Measurements from ENCODE around the gene DAAM2.

Gene DAAM2

GRCh38 chr6:39791850-39792539 lies at the start of gene DAAM2:
Gene DAAM2, plus strand, starts transcription at chr6:39792376. Its CDS starts 63,927 bp downstream, at chr6:39856303.
- DNase-seq (ENCODE audit: insufficient read length, low spot score) (no peak), FAIRE-seq (no peak)

DNA sequence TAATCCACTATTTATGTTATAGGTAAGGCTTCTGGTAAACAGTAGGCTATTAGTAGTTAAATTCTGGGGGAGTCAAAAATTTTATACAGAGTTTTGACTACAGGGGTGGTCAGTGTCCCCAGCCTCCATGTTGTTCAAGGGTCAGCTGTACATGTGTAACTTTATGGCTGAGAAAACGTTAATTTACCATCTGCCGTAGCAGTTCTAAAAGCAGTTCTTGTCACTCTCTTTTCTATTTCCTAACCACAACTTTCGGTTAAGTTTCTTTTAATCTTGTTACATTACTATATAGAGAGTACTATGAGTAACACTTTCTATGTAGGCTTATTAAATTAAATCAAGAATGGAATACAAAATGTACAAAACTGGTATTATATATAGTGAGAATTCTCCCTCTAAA lies 45.4 kb upstream of the DAAM2 start:
- FAIRE-seq: no peak
- no peak for DNase-seq (ENCODE audit: insufficient read length, low spot score)

GRCh38 chr6:39752835-39753724 lies 39.1 kb upstream of the DAAM2 start:
- no peak for FAIRE-seq

DNA sequence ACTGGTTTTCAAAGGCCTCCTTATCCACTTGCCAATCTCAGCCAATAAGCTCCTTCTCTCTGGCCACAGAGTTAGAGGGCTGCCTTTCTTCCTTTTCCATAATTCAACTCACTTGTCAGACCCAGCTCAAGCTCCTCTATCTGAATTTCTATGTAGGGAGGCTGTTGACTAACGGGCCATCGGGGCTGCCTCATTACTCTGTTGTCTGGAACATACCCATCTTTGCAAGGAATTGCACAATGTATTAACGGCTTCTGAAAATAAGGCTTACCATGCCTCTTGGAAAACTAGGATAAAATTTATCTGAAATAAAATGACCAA lies 38.5 kb upstream of the DAAM2 start:
- DNase-seq (ENCODE audit: insufficient read length, low spot score) (no peak), FAIRE-seq (no peak)

More at GRCh38 chr6:39752835-39753724, 39.1 kb upstream of the DAAM2 start:
- no peak for DNase-seq (ENCODE audit: insufficient read length, low spot score)

DNA sequence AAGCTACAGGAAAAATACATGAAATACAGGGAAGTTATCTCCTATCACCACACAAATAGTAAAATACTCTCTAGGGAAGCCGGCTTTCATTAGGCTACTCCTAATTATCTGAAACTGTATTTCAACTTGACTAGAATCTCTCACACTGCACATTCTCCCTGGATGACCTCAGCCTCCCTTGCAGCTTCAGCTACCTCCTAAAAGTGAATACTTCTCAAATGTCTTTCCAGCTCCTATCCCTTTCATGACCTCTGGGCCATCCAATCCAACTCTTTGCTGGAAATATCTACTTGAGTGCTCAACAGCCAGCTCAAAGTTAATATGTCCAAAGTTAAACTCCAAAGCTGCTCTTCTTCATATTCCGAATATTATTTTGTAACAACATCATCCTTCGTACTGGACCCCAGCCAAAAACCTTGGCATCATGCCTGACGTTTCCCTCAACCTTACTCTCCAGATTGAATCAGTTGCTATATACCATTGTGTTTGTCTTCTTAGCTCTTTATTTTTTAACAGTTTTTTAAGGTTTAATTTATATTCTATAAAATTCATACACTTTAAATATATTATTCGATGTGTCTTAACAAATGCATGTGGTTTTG lies 37.6 kb upstream of the DAAM2 start:
- FAIRE-seq (no peak), DNase-seq (ENCODE audit: insufficient read length, low spot score) (no peak)

- DNase-seq (ENCODE audit: insufficient read length, low spot score) (no peak), FAIRE-seq (no peak)
These were observed 36.9 kb upstream of the DAAM2 start for GRCh38 chr6:39755231-39755630.

GRCh38 chr6:39756582-39756981 lies 35.6 kb upstream of the DAAM2 start:
- FAIRE-seq: no peak
- no peak for DNase-seq (ENCODE audit: insufficient read length, low spot score)

DNA sequence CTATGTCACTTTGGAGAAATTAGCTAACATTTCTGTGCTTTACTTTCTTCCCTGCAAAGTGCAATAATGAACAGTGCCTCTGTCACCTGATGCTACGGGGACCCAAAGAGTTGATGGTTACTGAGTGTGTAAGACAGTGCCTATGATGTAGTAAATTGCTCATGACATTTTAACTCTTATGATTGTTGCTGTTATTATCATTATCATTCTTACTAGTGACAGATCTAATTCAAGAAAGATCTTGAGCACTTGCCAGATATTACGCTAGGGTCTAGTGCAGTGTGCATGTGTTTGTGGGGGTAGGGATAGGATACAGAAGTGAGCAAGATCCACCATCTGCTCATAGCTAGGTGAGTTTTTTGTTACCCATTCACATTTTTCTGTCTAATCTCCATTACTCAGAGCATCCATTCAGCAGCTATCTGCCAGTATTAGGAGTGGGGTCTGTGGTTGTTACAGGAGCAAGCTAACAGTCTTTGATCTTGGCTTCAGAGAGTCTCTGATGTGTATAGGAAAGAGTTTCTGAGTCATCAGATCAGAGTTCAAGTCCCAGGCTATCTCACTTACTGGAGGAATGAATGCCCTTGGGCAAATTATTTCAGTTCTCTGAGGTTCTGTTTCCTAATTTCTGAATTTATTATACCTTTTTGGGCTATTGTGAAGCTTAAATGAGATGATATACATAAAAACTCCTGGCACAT lies 33.1 kb upstream of the DAAM2 start:
- FAIRE-seq (no peak), DNase-seq (ENCODE audit: insufficient read length, low spot score) (no peak)

DNA sequence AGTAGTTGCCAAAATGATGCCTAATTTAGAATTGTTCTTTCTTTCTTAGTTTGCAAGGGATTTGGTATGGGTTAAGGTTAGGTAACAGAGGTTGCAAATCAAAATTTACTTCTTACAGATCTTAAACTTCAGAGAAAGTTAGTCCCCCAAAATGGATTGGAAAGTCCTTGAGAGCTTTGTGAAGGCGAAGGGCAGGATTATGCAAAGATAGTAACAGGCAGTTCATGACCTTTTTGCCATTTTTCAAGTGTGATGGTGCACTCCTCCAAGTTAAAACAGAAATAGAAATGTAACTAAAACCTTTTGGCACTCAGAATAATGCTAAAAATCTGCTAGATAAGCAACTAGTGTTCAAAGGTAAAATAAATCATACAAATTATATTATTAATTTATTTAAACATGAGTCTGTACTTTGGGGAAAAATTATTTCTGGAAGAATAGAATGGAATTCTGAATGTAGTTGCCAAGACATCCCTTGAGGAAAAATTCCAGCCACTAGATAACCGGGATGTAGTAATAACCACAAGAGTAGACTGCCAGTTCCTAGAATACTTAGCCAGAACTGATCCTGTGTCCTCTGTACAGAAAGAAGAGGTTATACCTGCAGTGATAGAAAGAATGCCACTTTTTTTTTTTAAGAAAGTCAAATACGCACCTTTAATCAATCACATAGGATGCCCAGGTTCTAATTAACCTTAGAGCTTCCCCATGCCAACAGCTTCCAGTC lies 31.8 kb upstream of the DAAM2 start:
- no peak for FAIRE-seq

DNA sequence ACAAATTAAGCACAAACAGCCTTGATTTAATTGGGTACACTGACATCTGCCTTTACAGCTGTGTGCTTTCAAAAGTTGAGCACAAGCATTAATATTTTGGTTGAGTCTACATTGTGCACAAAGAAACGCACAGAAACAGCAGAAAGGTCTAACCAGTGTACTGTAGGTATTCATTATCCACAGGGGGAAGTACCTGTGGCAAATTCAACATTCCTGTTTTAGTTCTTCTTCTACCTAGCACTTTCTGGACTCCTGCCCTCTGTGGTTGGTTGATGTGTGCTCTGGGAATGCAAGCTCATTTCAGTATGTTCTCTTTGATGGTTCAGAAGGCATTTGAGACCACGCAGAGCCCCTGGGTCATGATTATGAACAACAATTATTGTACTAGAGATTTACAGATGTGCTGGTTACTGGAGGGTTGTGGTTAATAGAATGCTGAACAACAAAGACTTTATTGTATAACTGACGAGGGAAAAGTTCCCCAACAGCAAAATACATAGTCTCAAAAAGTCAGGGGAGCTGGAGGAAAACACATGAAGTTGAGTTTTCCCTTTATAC lies 26.6 kb upstream of the DAAM2 start:
- no peak for FAIRE-seq

More for the DNA sequence above, 31.8 kb upstream of the DAAM2 start:
- no peak for DNase-seq (ENCODE audit: insufficient read length, low spot score)

DNA sequence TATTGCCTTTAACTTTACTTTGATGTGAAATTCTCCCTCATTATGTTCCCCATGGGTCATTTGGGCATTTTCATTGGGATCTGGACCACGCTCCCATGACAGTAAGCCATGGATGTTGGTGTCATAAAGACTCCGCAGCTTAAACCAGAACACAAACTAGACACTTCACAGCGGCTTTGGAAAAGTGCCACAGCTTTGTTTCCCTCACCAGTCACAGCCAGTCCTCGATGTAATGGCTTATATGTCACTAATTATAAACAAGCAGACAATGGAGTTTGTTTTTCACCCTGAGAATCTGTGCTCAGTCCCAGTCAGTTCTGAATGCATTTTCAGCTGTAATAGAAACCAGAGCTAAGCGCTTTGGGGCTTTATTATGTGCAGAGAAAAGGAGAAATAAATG lies 23.2 kb upstream of the DAAM2 start:
- DNase-seq (ENCODE audit: insufficient read length, low spot score): no peak
- no peak for FAIRE-seq

More for the DNA sequence above, 26.6 kb upstream of the DAAM2 start:
- no peak for DNase-seq (ENCODE audit: insufficient read length, low spot score)

DNA sequence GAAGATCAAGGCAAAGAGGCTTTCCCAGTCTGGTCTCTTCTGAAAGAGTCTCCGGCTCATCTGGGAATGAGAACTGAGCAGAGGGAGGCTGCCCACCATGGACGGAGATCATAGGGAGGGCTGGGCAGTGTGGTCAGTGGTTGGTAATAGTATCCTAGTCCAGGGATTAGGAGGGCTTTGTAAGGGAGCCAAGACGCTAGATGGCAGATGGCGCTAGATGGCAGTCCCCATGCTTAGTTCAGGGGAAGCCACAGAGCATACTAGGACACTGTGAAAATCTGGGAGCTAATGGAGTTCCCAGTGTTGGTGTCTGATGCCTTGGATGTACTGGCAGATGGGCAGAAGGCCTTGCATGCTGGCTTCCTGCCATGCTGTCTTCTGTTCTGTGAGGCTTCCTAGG lies 21.7 kb upstream of the DAAM2 start:
- DNase-seq (ENCODE audit: insufficient read length, low spot score) (no peak), FAIRE-seq (no peak)

GRCh38 chr6:39772559-39773273 lies 19.5 kb upstream of the DAAM2 start:
- DNase-seq (ENCODE audit: insufficient read length, low spot score) (no peak), FAIRE-seq (no peak)

GRCh38 chr6:39773782-39774181 lies 18.4 kb upstream of the DAAM2 start:
- no peak for FAIRE-seq
- DNase-seq (ENCODE audit: insufficient read length, low spot score): no peak

GRCh38 chr6:39776581-39776980 lies 15.6 kb upstream of the DAAM2 start:
- FAIRE-seq: no peak
- DNase-seq (ENCODE audit: insufficient read length, low spot score): no peak

DNA sequence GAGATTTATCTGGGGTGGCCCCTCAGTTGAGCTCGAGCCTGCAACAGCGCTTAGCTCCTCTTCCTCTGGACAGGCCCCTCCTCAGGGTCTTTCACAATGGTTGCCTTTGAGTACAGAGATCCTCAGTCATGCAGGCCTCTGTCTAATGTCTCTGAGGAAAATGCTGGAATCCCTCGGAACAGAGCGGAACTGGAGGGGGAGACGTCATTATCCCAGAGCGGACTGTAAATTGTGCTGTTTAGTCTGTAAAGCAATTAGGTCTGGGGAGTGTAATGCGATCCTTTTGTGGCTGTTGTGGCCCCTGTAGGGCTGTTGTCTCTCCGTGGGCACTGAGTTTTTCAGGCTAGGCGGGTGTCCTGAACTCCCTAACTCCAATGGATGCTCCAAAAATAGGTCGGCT lies 15.0 kb upstream of the DAAM2 start:
- DNase-seq (ENCODE audit: insufficient read length, low spot score) (no peak), FAIRE-seq (no peak)

- FAIRE-seq (no peak), DNase-seq (ENCODE audit: insufficient read length, low spot score) (no peak)
These were observed 14.5 kb upstream of the DAAM2 start for GRCh38 chr6:39777661-39778060.

GRCh38 chr6:39778581-39779255 lies 13.5 kb upstream of the DAAM2 start:
- FAIRE-seq: no peak
- no peak for DNase-seq (ENCODE audit: insufficient read length, low spot score)

DNA sequence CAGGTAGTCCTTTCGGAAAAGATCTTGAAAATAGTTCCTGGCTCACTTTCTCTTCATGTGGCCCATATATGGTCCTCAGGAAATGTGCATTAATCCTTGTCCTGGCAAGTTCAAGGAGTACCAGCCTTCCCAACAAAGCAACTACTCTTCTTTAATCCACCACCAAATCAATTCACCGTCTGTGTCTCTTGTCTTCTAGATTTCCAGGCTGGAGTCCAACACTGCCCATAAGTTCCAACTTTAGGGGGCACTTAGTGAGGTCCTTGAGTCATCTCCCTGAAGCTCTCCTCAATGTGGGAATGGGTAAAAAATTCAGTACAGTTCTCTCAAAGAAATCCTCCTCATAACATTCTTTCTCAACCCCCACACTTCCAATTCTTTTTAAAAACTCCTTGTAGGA lies 6.9 kb upstream of the DAAM2 start:
- no peak for FAIRE-seq
- no peak for DNase-seq (ENCODE audit: insufficient read length, low spot score)
